Endothelial cell of umbilical vein (primary cell): Measurements from ENCODE around the gene KCTD16. TPM values are rescaled to one million over a fixed set of nuclear protein-coding genes. Genes with fewer than 3 reads are reported as not detected.

ENCODE experiments used
- BruUV-seq: library from RNA; stranded (reverse); fragments of 400-500 nt; replicated peaks from 2 replicates; lab custom pipeline; 2021; lab: Mats Ljungman, UMichigan
- CTCF ChIA-PET: fragments of 300-600, 350-600 bp; sonication (Branson Sonifier 250); formaldehyde crosslinking; loops from one replicate; lab custom pipeline; 2021; ENCODE audit warnings: antibody characterized with exemption, inconsistent platforms; lab: Charles Lee
- POLR2A ChIA-PET: fragments of 300-600, 350-600 bp; sonication (Branson Sonifier 250); formaldehyde crosslinking; loops from one replicate; lab custom pipeline; 2021; ENCODE audit warnings: antibody characterized with exemption, inconsistent platforms; lab: Charles Lee
- DNase-seq: peaks from one replicate; pipeline ENCODE4 v3.0.0-alpha.2; 2011; ENCODE audit warnings: low read depth, low spot score
- FAIRE-seq: peaks from 2 replicates; lab custom pipeline; 2011; peaks lifted over from hg19 to GRCh38; lab: Jason Lieb, UNC
- H2AFZ ChIP-seq: 2 replicates; pipeline ENCODE4 v1.6.0; 2012; ENCODE audit warnings: low read depth, low read length, control low read depth, inconsistent platforms
- H3K27ac ChIP-seq: 2 replicates; pipeline ENCODE4 v1.5.1; 2011; ENCODE audit warnings: low read depth, mild to moderate bottlenecking, control low read depth, low read length, moderate library complexity; ENCODE audit not compliant: insufficient read depth
- H3K27me3 ChIP-seq, 2 experiments: 2 replicates each; pipeline versions ENCODE4 v1.6.0 to v1.6.1; 2011; ENCODE audit warnings: low read length in 2 of 2, mixed read lengths in 1 of 2; ENCODE audit not compliant: control insufficient read depth in 2 of 2, insufficient read depth in 2 of 2
- H3K36me3 ChIP-seq, 2 experiments: 2 replicates in 1 of 2; 3 replicates in 1 of 2; pipeline ENCODE4 v1.5.1; 2011; ENCODE audit warnings: low read length in 2 of 2, mild to moderate bottlenecking in 1 of 2, moderate library complexity in 1 of 2; ENCODE audit not compliant: control insufficient read depth in 2 of 2, insufficient read depth in 2 of 2; ENCODE audit errors: extremely low read depth in 1 of 2
- H3K4me1 ChIP-seq: 3 replicates; pipeline ENCODE4 v1.5.1; 2011; ENCODE audit warnings: mild to moderate bottlenecking, low read length; ENCODE audit not compliant: control insufficient read depth, insufficient read depth; ENCODE audit errors: extremely low read depth
- H3K4me2 ChIP-seq: 2 replicates; pipeline ENCODE4 v1.6.1; 2011; ENCODE audit warnings: low read length, control low read depth, mixed read lengths; ENCODE audit not compliant: insufficient read depth
- H3K4me3 ChIP-seq, 3 experiments: fragments of 200-600 bp in 1 of 3; sonication (generic), shearing (Covaris generic) in 1 of 3; replicated peaks in 1 of 3; 2 replicates each; pipeline ENCODE4 v1.5.1; 2011 to 2016; ENCODE audit warnings: control low read depth in 3 of 3, low read length in 3 of 3, mild to moderate bottlenecking in 2 of 3, inconsistent platforms in 1 of 3, low read depth in 1 of 3, moderate library complexity in 1 of 3; ENCODE audit not compliant: insufficient read depth in 1 of 3
- H3K79me2 ChIP-seq: 2 replicates; pipeline ENCODE4 v1.6.0; 2012; ENCODE audit warnings: low read length, inconsistent platforms; ENCODE audit not compliant: control insufficient read depth, insufficient read depth
- H3K9ac ChIP-seq: replicated peaks from 2 replicates; pipeline ENCODE3; 2011; ENCODE audit warnings: low read length, control low read depth; ENCODE audit not compliant: insufficient read depth; ENCODE audit errors: extremely low read depth
- H3K9me1 ChIP-seq: replicated peaks from 3 replicates; pipeline ENCODE4 v1.6.0; 2011; ENCODE audit warnings: mild to moderate bottlenecking, low read length; ENCODE audit not compliant: control insufficient read depth, insufficient read depth; ENCODE audit errors: extremely low read depth
- H3K9me3 ChIP-seq: replicated peaks from 2 replicates; pipeline ENCODE4 v1.5.1; 2012; ENCODE audit warnings: low read length, inconsistent platforms; ENCODE audit not compliant: control insufficient read depth, insufficient read depth
- H4K20me1 ChIP-seq: replicated peaks from 2 replicates; pipeline ENCODE3; 2011; ENCODE audit warnings: mild to moderate bottlenecking, low read length; ENCODE audit not compliant: control insufficient read depth, insufficient read depth; ENCODE audit errors: extremely low read depth
- EZH2 ChIP-seq: IDR thresholded peaks from 2 replicates; pipeline ENCODE4 v1.6.1; 2012; ENCODE audit warnings: borderline replicate concordance, low read depth, mild to moderate bottlenecking, moderate library complexity, low read length, inconsistent platforms; ENCODE audit not compliant: severe bottlenecking
- FOS ChIP-seq: IDR thresholded peaks from 2 replicates; pipeline ENCODE4 v1.6.1; 2011; ENCODE audit warnings: mild to moderate bottlenecking, low read length, moderate library complexity, borderline replicate concordance; ENCODE audit not compliant: insufficient read depth
- GATA2 ChIP-seq: IDR thresholded peaks from 2 replicates; pipeline ENCODE4 v1.7.0; 2011; ENCODE audit warnings: low read depth, mild to moderate bottlenecking, moderate library complexity, mixed read lengths, low read length; ENCODE audit not compliant: insufficient read length, insufficient read depth
- JUN ChIP-seq: IDR thresholded peaks from 2 replicates; pipeline ENCODE4 v1.6.1; 2011; ENCODE audit warnings: borderline replicate concordance, low read depth; ENCODE audit not compliant: insufficient read length, insufficient read depth
- MYC ChIP-seq: IDR thresholded peaks from one replicate; pipeline ENCODE4 v1.6.1; 2011; ENCODE audit warnings: mild to moderate bottlenecking, low read depth, low read length
- POLR2A ChIP-seq: IDR thresholded peaks from 2 replicates; pipeline ENCODE4 v1.6.1; 2012; ENCODE audit warnings: low read depth, mild to moderate bottlenecking, control low read depth, low read length
- POLR2AphosphoS5 ChIP-seq: IDR thresholded peaks from 2 replicates; pipeline ENCODE4 v1.6.1; 2012; ENCODE audit warnings: low read depth, mild to moderate bottlenecking, control low read depth, low read length, moderate library complexity; ENCODE audit not compliant: insufficient read depth
- dilution Hi-C: fragments of 300-500 bp; cut with MboI; formaldehyde crosslinking; loops from one replicate; pipeline ENCODE4 v1.15.0; 2019; ENCODE audit warnings: low sequenced_read_pairs; ENCODE audit not compliant: extremely low pct_ligation_motif_present
- intact Hi-C: fragments of 100-400 bp; cut with micrococcal nuclease; formaldehyde crosslinking; loops from one replicate; pipeline ENCODE4 v1.10.0; 2022
- polyA plus RNA-seq, 4 experiments: library from polyadenylated mRNA; depleted of rRNA in 3 of 4; stranded (reverse) in 3 of 4; unstranded in 1 of 4; fragments of >200 nt; gene quantifications; 2 replicates each; pipeline versions ENCODE4 v1.2.1 to v1.2.3, GENCODE V29; 2011 to 2012; ENCODE audit warnings: missing spikeins in 1 of 4
- total RNA-seq: library from RNA; stranded (reverse); gene quantifications from 2 replicates; pipeline ENCODE4 v1.2.3, GENCODE V29; 2021
- TF ChIP-seq, protein P1 (sequence below): IDR thresholded peaks from 2 replicates; pipeline ENCODE4 v1.6.1; 2011; ENCODE audit not compliant: insufficient read depth, insufficient read length
- TF ChIP-seq, protein P2 (sequence below), 2 donors: IDR thresholded peaks; 1 replicate in 1 of 2; 2 replicates in 1 of 2; pipeline ENCODE4 v1.5.1; 2011; ENCODE audit warnings: low read length in 2 of 2, mild to moderate bottlenecking in 2 of 2, moderate library complexity in 2 of 2, control low read depth in 1 of 2, inconsistent platforms in 1 of 2, low read depth in 1 of 2; ENCODE audit not compliant: insufficient read depth in 1 of 2; ENCODE audit errors: extremely low read depth in 1 of 2

KCTD16 gene
- total and polyA plus RNA-seq, 2 donors (not counting 3 experiments of a cell fraction or from before 2014, with no cell fraction given): 0.21 to 0.49 TPM

- BruUV-seq: no TSS peak
- intact Hi-C loops (no loop called here), dilution Hi-C loops (no loop called here)
- no peak for DNase-seq
- Histone ChIP-seq H3K4me2 (no peak overlapping the region), H3K79me2 (no peaks in the 10 kb centered on the region), H3K27ac (no peak overlapping the region), H3K36me3 (no peaks in the 10 kb centered on the region), H3K9ac (no peak overlapping the region), H3K4me1 (no peaks in the 10 kb centered on the region), H3K9me3 (no peaks in the 10 kb centered on the region), H4K20me1 (no peaks in the 10 kb centered on the region), H3K9me1 (no peaks in the 10 kb centered on the region), H2AFZ (no peak overlapping the region), H3K4me3 (no peak overlapping the region), H3K27me3 (no peaks in the 10 kb centered on the region)
- ChIA-PET POLR2A (interaction anchor here (0.5 kb wide), 1 partner anchor 35 kb away, joined by 5 read pairs; no protein-coding TSS in a partner anchor), CTCF (interaction anchor here (1.0 to 1.3 kb wide), 2 partner anchors 9 to 14 kb away, joined by 3 to 6 read pairs; no protein-coding TSS in a partner anchor)
- no peak for FAIRE-seq
- TF ChIP-seq MYC (no peak), FOS (no peak), POLR2AphosphoS5 (no peak), GATA2 (no peak), POLR2A (no peak), EZH2 (no peak), JUN (no peak)
- TF ChIP-seq, protein P1, sequence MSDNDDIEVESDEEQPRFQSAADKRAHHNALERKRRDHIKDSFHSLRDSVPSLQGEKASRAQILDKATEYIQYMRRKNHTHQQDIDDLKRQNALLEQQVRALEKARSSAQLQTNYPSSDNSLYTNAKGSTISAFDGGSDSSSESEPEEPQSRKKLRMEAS: no peak
- TF ChIP-seq, protein P2, sequence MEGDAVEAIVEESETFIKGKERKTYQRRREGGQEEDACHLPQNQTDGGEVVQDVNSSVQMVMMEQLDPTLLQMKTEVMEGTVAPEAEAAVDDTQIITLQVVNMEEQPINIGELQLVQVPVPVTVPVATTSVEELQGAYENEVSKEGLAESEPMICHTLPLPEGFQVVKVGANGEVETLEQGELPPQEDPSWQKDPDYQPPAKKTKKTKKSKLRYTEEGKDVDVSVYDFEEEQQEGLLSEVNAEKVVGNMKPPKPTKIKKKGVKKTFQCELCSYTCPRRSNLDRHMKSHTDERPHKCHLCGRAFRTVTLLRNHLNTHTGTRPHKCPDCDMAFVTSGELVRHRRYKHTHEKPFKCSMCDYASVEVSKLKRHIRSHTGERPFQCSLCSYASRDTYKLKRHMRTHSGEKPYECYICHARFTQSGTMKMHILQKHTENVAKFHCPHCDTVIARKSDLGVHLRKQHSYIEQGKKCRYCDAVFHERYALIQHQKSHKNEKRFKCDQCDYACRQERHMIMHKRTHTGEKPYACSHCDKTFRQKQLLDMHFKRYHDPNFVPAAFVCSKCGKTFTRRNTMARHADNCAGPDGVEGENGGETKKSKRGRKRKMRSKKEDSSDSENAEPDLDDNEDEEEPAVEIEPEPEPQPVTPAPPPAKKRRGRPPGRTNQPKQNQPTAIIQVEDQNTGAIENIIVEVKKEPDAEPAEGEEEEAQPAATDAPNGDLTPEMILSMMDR (IDR thresholded peaks at IDR 0.05; ENCODE audit: extremely low read depth in 1 of 2, insufficient read depth in 1 of 2, low read depth in 1 of 2, low read length in 2 of 2): no peak
These were observed 41.8 kb upstream of the KCTD16 start for GRCh38 chr5:144128844-144129243.
